NCI-H526 (cell line): ENCODE results near the gene BCAS1.

Source experiments
- DNase-seq, 2 experiments: peaks; one replicate each; lab custom pipeline; 2025; lab: John Stamatoyannopoulos, UW

Gene BCAS1

GRCh38 chr20:53926428-53927028, 143.9 kb downstream of the BCAS1 start:
- peak; percentile 93 to 95 for DNase-seq

GRCh38 chr20:53925651-53926401, 144.6 kb downstream of the BCAS1 start:
- no peak for DNase-seq

GRCh38 chr20:53923566-53924369, 146.6 kb downstream of the BCAS1 start:
- DNase-seq, result no peak

DNA sequence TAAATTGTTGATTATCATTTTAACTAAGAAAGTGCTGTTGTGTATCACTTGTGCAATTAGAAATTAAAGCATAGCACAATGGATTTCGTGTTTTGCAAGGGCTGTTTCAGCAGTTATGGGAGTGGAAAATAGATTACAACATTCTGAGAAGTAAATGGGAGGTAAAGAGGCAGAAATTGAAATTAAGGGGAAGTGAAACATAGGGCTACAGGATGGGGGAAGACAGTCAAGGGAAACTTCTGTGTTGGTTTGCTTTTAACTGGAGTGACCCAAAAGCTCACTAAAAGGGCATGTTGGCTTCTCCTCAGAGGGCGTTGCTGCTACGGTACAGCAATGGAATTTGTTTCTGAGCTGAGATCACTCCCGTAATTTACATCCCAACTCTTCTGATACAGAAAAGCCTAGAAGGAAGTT, 147.5 kb downstream of the BCAS1 start:
- no peak for DNase-seq

GRCh38 chr20:53921443-53921973, 148.9 kb downstream of the BCAS1 start:
- peak; percentile 29 to 47 for DNase-seq

GRCh38 chr20:53920647-53921245, 149.6 kb downstream of the BCAS1 start:
- DNase-seq, result no peak

- no peak for DNase-seq
Observed at GRCh38 chr20:53919886-53920285, 150.5 kb downstream of the BCAS1 start.

DNA sequence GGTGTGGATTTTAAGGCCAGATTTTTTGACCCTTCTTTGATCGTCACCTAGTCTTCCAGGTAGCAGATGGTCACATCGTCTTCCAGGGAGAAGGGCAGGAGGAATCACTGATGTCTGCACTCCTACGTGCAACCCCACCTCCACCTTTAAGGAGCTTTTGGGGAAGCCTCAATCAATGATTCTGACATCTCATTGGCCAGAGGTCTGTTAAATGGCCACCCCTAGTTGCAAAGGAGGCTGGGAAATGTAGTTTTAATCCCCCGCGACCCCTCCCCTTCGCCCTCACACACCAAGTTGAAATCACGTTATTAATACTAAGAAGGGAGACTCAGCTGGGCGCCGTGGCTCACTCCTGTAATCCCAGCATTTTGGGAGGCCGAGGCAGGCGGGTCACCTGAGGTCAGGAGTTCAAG, 151.4 kb downstream of the BCAS1 start:
- peak in 1 of 2 experiments; percentile 29 for DNase-seq

DNA sequence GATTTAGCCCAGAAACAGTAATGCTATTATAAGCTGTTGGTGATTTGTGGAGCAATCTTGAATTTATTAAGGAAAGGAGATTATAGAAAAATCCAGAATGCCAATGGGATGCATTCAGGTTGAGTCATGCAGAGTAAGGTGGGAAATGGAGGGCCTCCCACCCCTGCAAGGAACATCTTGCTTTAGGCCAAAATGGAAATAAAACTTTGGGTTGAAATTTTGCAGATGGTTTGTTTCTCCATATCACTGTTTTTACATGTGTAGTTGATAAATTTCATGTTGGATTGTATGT, 152.4 kb downstream of the BCAS1 start:
- DNase-seq, result no peak

GRCh38 chr20:53917145-53918019, 153.0 kb downstream of the BCAS1 start:
- no peak for DNase-seq

DNA sequence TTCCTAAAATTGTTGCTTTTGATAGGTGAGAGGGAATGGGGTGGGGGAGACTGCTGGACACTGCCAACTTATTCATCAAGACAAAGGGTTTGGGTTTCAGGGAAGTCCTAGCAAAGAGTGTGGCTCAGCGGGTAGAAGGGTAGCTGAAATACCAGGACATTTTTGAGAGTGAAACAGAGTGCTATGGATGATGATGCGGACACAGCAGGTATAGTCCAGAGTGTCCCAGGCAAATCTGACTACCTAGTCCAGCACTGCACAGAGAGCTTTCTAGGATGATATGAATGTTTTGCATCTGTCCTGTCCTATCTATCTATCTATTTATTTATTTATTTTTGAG, 154.3 kb downstream of the BCAS1 start:
- DNase-seq, result no peak

DNA sequence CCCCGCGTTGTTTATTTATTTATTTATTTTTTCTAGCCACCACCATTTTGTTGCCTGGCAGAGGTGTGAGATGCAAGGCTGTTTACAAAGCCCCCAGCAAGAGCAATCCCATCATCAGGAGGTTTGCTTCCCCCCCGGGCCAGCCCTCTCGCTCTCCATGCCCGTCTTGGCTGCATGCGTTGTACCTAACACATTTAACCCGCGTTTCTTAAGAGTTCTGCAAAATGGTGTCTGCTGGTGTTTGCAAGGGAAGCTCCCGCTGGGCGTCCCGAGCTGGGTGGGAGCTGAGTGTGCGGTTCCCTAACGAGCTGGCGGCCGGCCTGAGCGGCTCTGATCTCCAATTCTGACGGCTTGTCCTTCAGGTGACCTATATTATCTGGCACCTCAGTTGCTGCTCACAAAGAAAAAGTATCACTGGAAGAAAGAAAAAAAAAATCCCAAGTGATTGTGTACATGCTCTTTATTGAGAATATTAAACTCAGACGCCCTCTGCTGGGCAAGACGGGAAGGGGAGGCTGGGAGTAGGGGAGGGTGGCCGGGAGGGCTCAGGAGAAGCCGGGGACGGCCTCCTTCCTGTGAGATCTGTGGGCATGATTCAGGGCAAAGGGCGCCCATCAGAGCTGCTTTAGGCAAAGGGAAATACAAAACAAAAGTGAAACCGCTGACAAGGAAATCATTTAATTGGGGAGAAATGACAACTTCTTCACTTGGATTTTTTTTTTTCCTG, 154.8 kb downstream of the BCAS1 start:
- DNase-seq, result peak; percentile 90 to 96

DNA sequence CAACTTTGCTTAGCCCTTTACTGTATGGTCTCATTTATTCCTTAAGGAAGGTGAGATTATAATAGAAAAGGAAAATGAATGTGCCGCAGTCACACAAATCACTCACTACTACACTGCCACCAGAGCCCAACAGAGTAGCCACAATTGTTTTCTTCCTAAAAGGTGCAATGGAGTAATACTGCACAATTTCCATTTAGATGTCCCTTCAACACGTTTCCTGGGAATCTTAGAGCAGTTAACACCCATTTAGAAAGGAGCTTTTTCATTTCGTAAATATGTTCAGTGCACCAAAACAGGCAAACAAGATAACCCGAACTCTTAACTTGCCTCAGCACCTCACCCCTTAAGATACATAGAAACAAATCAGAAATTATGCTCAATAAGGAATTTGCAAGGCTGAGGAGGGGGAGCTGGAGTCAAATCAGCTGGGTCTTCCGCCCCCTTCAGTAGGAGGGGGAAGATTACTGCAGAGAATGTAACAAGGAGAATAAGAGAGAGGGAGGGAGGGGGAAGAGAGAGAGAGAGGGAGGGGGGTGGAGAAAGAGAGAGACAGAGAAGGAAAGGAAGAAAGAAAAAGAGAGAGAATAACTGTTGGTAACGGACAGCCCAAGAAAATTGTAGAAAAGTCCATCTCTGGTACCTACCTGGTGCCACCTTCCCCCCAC, 155.5 kb downstream of the BCAS1 start:
- no peak for DNase-seq

DNA sequence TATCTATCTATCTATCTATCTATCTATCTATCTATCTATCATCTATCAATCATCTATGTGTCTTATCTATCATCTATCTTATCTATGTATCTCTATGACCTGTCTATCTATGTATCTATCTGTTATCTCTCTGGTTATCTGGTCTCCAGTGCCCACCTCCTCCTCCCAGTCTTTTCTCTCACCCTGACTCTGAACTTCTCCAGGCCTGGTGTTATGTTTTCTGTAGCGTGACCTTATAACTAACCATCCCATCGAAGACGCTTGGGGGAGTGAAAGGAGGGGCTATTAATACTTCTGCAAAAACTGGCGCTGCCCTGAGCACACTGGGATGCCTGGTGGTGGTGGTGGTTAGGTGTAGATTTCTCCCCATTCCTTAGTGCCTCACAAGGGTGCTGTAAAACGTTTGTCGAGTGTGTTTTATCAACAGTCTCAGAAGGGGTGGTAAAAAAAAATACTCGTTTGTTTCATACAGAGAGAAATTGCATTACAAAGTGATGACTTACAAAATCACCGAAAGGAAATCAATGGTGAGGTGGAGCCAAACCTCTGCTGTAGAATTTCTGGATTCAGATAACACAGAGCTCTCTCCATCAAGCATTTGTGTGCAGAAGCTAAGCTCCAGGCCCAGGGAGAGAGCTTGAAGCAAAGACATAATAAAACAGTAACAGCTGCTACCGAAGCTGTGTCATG, 156.2 kb downstream of the BCAS1 start:
- DNase-seq, result peak in 1 of 2 experiments; percentile 28

- DNase-seq, result no peak
Observed at GRCh38 chr20:53911301-53911700, 159.1 kb downstream of the BCAS1 start.

DNA sequence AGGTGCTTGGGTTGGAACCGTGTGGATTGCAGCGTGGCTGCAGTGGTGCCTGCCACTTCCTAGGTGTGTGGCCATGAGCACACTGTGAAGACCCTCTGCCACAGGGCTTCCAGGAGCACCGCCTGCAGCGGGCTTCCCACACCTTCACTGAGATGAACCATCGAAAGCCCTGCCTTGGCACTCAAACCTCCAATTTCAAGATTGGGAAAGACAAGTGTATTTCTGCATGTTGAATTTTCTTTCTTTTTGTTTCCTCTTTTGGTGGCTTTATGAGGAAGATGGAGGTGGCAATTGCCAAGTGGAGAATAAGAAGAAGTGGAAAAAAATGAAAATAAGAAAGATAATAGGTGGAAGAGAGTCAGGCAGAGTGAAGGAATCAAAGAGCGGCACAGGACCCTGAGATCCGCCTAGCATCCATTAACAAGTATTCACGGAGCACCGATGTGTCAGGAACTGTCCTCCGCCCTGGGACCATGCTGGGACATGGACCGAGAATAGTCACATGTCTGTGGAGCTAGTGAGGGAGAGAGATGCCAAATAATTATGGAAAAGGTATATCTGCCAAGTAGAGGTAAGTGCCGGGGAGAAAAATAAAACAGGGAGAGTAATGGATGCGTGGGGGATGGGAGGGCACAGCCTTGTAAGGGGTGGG, 159.9 kb downstream of the BCAS1 start:
- DNase-seq, result no peak

- DNase-seq, result no peak
Observed at GRCh38 chr20:53907968-53908751, 162.2 kb downstream of the BCAS1 start.

- DNase-seq, result no peak
Observed at GRCh38 chr20:53905820-53906191, 164.6 kb downstream of the BCAS1 start.
